Kidney epithelial cell (primary cell): Measurements from ENCODE around the gene PIGQ. TPM values are rescaled to one million over a fixed set of nuclear protein-coding genes. Genes with fewer than 3 reads are reported as not detected.
A peak's percentile ranks its signal among the peaks of the same experiment; 100 is the strongest.

Experiments
- DNase-seq: peaks from one replicate; pipeline ENCODE4 v3.0.0-alpha.2; 2010; ENCODE audit warnings: low read depth
- H3K27me3 ChIP-seq: 2 replicates; pipeline ENCODE4 v1.6.0; 2011; ENCODE audit warnings: low read length; ENCODE audit not compliant: control insufficient read depth, insufficient read depth
- H3K36me3 ChIP-seq: 2 replicates; pipeline ENCODE4 v1.5.1; 2011; ENCODE audit warnings: low read length; ENCODE audit not compliant: control insufficient read depth, insufficient read depth
- H3K4me3 ChIP-seq: 2 replicates; pipeline ENCODE4 v1.5.1; 2011; ENCODE audit warnings: low read depth, mild to moderate bottlenecking, control low read depth, low read length
- total RNA-seq: library from RNA; depleted of rRNA; stranded (reverse); fragments of >200 nt; gene quantifications from 2 replicates; pipeline ENCODE4 v1.2.3, GENCODE V29; 2015
- TF ChIP-seq, protein P1 (sequence below): IDR thresholded peaks from 2 replicates; pipeline ENCODE4 v1.5.1; 2011; ENCODE audit warnings: mild to moderate bottlenecking, moderate library complexity, low read length, control low read depth, inconsistent platforms; ENCODE audit not compliant: insufficient read depth, poor library complexity, severe bottlenecking

The PIGQ gene
- total RNA-seq, 1 donor from 2014 or later: 54.9 TPM

DNA sequence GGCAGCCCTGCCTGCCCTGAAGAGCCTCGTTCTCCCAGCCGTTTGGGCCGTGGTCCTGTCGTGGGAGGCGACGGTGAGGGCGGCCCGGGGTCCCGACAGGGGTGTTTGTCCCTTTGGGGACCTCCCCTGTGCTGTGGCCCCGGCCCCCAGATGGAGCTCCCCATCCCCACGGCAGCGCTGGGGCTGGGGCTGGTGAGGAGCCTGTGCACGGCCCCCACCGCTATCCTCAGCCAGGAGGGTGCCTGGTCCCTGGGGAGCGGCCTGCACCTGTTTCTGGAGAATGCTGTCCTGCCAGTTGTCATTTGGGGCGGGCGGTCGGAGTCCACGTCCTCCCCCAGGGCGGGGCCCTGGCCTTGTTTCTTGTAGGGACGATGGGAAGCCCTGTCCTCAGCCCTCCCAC, 35.6 kb upstream of the PIGQ start:
- peaks cover 6% of the 10 kb centered on the region for H3K36me3 ChIP-seq
- no peak for DNase-seq
- TF ChIP-seq, protein P1, sequence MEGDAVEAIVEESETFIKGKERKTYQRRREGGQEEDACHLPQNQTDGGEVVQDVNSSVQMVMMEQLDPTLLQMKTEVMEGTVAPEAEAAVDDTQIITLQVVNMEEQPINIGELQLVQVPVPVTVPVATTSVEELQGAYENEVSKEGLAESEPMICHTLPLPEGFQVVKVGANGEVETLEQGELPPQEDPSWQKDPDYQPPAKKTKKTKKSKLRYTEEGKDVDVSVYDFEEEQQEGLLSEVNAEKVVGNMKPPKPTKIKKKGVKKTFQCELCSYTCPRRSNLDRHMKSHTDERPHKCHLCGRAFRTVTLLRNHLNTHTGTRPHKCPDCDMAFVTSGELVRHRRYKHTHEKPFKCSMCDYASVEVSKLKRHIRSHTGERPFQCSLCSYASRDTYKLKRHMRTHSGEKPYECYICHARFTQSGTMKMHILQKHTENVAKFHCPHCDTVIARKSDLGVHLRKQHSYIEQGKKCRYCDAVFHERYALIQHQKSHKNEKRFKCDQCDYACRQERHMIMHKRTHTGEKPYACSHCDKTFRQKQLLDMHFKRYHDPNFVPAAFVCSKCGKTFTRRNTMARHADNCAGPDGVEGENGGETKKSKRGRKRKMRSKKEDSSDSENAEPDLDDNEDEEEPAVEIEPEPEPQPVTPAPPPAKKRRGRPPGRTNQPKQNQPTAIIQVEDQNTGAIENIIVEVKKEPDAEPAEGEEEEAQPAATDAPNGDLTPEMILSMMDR: no peak
- no peak overlapping the region for H3K4me3 ChIP-seq
- H3K27me3 ChIP-seq: no peaks in the 10 kb centered on the region

DNA sequence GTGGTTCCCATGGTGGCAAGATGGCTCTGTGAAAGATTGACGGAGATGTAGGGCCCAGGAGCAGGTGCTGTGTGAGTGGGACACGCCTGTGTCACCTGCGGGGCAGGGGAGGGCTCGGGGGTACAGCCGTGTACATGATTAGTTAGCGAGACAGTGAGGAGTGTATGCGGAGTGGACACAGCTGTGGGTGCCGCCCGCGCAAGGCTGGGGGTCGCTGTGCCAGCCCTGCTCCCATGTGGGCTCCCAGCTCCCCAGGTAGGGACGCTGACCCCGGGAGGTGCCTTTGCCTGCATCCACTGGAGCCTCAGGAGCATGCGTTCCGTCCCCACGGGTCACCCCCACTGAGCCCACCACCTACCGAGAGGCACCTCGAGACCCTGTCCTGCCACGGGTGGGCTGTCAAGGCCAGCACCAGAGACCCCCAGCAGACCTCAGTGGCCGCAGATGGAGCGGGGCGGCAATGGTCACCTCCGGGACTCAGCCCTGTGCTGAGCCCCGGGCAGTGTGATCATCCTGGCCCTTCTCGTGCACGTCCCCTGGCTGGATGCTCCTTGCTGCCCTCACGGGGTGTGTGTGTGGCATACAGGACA, 34.8 kb upstream of the PIGQ start:
- Histone ChIP-seq H3K4me3 (no peak overlapping the region), H3K27me3 (no peaks in the 10 kb centered on the region), H3K36me3 (peaks cover 4% of the 10 kb centered on the region)
- TF ChIP-seq, protein P1: no peak
- no peak for DNase-seq

DNA sequence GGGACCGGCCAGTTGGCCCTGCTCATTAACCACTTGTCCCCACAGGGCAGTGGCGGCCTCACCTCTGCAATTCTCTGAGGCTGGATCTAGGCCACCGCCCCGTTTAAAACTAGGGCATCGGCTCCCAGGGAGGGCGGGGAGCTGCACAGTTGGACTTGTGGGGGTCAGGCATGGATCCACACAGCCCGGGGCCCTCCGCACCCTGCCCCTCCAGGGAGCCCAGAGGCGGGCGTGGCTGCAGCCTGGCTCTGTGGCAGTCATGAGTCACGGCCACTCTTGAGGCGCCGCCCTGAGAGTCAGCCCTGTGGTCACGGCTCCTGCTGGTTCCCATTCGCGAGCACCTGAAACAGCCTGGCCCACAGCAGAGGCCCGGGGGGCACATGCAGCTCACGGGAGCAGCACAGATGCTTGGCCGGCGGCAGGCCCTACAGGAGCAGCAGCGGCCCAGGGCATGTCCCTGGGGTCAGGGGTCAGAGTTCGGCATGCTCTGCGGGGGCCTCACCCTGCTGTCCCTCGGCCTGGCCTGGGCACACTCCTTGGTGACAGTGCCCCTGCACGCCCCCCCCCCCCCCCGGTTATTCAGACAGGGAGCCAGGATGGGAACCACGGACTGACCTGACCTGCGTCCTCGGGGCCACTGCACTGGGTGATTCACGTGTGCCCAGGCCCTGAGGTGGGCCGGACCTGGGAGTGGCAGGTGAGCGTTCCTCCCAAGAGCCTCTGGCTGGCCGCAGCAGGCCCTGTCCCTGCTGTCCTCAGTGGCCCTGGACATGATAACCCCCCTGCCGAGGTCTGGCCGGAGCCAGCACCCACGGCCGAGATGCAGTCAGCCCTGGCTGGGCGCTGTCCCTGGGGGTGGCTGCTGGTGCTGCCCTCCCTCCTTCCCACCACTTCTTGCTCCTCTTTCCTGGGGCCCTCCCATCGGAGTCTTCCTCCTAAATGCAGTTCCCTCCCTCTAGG, 34.0 kb upstream of the PIGQ start:
- TF ChIP-seq, protein P1: no peak
- Histone ChIP-seq H3K27me3 (no peaks in the 10 kb centered on the region), H3K36me3 (peaks cover 4% of the 10 kb centered on the region), H3K4me3 (no peak overlapping the region)
- DNase-seq: no peak

DNA sequence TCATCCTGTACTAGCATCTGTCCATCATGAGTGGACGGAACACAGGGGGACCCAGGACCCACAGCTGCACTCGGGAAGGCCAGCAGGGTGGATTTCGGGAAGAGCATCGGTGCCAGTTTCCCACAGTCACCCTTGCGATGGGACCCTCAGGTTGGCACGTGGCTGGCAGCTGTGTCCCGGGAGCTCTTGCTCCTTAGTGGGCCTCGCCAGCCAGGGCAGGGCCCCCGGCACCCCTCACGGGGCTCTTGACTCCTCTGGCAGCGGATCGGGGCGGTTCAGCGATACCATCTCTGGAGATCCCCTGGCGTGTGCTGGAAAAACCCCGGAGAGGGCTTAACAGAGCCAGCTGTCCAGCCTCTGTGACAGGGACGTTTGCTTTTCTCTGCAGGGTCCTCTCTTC, 33.0 kb upstream of the PIGQ start:
- DNase-seq: no peak
- no peaks in the 10 kb centered on the region for H3K27me3 ChIP-seq
- peaks cover 4% of the 10 kb centered on the region for H3K36me3 ChIP-seq
- TF ChIP-seq, protein P1: no peak
- no peak overlapping the region for H3K4me3 ChIP-seq

DNA sequence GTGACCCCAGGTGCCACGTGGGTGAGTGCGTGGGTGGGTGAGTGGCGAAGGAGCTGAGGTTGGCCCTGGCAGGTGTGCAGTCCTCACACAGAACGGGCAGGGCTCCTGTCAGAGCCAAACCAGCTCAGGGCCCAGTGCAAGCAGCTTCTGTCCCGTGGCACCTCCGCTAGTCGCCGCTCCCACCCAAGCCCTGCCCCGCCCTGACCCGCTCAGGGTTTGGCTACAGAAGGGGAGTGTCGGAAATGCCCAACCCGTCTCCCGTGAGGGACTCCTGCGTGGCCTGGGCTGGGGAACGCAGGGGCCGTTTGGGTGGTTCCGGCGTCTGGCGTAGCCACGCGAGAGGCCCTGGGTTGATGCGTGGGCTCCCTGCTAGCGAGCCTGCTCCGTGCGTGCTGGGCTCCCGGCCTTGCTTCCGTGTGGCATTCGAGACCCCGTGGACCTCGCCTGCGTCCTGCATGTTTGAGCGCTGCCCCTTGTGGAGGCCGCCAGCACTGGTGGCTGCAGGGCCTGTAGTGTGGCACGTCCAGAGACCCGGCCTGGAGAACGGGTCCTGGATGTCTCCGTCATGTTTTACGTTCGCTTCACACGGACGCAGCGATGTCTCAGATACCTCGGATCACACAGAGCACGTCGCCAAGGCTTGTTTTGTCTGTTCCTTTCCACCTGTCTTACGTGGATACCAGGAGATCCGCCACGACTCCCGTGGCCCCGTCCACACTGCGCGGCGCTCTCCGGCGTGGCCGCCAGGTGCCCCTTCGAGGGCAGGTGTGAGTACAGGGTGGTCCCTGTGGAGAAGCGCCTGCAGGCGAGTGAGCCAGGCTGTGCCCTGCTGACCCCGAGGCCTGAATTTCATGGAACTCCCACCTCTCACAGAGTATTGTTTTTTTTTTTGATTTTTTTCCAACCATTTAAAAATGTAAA, 32.1 kb upstream of the PIGQ start:
- TF ChIP-seq, protein P1: peak; percentile 9
- no peak overlapping the region for H3K4me3 ChIP-seq

More for the DNA sequence above, 32.1 kb upstream of the PIGQ start:
- Histone ChIP-seq H3K27me3 (no peaks in the 10 kb centered on the region), H3K36me3 (peaks cover 4% of the 10 kb centered on the region)
- DNase-seq: no peak
